NCI-H345 treated with DMSO at 0.1 percent for 48 hours (cell line): ENCODE results near the gene CNOT10.

Experiments
- DNase-seq: peaks from one replicate; lab custom pipeline; 2025; ENCODE audit not compliant: unreplicated experiment; lab: John Stamatoyannopoulos, UW

Gene CNOT10

GRCh38 chr3:32817558-32818228 is 132.7 kb downstream of the CNOT10 start, which contains the start of gene TRIM71:
TRIM71 (plus strand) TSS chr3:32817997; CDS start chr3:32818081, 84 bp downstream.
- DNase-seq: no peak

DNA sequence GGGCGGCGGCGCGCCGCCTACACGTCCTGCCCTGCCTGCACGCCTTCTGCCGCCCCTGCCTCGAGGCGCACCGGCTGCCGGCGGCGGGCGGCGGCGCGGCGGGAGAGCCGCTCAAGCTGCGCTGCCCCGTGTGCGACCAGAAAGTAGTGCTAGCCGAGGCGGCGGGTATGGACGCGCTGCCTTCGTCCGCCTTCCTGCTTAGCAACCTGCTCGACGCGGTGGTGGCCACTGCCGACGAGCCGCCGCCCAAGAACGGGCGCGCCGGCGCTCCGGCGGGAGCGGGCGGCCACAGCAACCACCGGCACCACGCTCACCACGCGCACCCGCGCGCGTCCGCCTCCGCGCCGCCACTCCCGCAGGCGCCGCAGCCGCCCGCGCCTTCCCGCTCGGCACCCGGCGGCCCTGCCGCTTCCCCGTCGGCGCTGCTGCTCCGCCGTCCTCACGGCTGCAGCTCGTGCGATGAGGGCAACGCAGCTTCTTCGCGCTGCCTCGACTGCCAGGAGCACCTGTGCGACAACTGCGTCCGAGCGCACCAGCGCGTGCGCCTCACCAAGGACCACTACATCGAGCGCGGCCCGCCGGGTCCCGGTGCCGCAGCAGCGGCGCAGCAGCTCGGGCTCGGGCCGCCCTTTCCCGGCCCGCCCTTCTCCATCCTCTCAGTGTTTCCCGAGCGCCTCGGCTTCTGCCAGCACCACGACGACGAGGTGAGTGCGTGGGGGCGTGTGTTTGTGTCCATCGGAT is 133.4 kb downstream of the CNOT10 start:
- DNase-seq: no peak

DNA sequence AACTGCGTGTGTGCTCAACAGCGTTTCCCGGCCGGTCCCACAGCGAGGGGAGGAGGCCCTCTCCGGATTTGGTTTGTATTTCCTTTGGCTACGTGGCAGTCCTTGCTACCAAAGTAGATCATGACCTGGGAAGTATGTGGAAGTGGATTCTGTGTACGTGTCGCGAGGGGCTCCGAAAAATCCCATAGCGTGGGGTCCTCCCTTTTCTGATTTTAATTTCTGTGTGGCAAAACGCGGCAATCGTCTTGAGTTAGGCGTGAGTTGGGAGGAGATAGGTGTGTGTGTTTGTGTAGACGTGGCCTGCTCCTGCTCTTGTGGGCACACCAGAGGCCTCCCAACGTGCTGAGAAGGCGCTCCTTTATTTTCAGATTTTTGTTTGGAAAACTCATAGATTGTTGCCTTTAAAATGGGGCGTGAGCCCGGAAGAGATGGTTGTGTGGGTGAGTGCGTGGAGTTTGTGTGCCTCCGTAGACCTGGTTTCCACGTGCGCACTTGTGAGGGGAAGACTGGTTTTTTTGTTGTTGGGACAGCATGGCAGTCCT is 134.1 kb downstream of the CNOT10 start:
- no peak for DNase-seq

- DNase-seq: no peak
These were observed 134.8 kb downstream of the CNOT10 start for GRCh38 chr3:32819551-32820348.

DNA sequence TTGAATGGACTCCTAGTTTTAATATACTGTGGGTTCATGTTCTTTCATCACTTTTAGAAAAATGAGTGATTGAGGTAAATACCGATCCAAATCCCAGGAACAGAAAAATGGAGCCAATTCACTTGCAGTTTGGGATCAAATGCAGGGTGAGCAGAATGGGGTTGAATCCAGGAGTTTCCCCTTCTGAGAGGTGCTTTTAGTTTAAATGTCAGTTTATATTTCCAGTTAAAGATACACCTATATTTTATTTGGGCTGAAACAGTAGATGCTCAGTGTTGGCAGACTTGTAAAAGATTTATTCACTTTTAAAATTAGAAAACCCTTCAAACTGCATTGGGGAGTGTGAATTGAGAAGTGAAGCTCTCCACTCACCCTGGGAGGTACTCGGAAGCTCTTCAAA is 135.4 kb downstream of the CNOT10 start:
- no peak for DNase-seq

DNA sequence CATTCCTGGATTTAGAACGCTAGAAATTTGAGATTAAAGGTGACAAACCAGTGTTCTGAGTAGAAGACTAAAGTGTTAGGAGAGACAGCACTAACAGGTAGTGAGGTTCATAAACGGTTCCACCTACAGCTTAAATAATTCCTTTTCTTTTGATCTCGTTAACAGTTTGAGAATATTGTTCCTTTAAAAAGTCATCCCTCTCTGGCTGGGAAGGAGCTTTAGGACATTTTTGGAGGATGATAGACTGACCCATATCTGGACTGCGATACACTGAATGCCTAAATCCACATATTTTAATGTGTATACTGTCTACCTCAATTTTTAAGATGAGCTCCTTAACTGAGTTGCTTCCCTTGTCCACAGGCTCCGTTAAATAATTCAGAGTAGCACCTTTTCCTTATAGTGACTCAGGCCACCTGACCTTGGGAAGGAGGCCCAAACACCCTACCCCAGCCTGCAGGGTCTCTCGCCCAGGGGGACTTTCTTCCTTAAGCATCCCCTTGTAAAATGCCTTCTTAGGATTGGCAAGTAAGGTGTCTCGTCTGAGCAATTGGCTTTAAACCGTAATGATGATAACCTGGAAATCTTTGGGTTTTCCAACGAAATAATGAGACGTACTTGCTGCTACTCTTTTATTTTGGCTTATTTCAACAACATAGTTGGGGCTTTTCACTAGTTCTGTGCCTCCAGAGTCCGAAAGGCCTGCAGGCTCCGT is 136.1 kb downstream of the CNOT10 start:
- no peak for DNase-seq

- DNase-seq: no peak
These were observed 136.8 kb downstream of the CNOT10 start for GRCh38 chr3:32821686-32822296.

GRCh38 chr3:32822609-32823498 is 137.9 kb downstream of the CNOT10 start:
- DNase-seq: no peak
